C1 segment of cervical spinal cord (tissue), 14 donors: Measurements from ENCODE around the gene MACROH2A1.

Experiments used
- DNase-seq, 14 donors: peaks; one replicate each; lab custom pipeline; 2025; lab: John Stamatoyannopoulos, UW

MACROH2A1 gene

DNA sequence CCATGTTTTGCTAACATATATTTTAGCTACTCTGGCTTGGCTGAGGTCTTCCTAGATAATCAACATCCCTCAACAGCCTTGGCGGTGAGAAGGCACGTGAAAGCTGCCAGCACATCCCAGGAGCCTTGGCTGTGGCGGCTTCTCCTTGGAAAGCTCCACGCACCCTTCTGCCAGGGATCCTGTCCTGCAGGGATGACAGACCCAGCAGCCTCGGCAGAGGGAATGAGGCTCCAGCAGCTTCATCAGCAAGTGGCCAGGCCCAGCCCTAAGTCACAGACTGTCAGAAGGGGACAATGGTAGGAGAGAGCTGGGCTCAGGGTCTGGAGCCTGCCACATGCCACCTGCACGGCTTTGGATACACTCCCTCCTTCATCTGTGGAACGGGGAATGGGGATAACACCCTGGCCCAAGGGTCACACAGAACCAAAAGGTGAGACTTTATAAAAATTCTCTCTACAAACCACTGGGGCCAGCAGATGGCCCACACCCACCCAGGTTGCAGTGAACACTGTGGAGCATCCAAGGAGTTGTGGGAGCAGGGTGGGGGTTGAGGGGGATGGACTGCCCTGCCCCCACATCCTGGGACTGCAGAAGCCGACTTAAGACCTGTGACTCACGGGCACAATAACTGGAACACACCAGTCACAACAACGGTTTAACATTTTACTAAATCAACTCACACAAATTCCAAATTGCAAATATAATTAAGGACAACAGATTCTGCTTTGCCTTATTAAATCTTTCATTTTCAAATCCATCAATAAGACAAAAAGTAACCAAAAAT lies 65.1 kb downstream of the MACROH2A1 start:
- peak in 1 of 14 donors; percentile 73 for DNase-seq

DNA sequence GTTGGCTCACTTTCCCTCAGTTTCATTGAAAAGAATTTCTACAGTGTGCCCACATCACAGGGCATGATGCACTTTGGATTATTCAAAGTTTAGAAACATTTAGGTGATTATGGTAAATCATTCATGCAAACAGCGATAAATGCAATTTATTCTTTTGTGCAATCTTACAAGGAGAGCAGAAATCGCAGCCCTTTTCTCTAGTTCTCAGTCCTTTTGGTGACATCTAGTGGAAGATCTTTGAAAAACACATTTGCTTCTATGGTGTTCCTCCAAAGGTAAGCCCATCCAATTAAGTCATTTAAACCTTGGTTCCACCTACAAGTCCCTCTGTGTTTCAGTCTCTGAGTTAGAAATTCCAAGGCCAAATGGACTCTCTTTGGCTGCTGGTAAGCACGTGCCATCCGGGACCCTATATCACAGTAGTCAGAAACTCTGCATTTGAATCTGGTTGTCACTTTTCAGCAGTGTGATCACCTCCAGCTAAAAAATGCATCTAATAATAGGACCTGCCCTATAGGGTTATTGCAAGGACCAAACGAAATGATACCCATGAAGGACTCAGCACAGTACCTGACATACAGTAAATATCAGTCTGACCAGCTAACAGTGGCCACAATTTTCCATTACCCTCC lies 66.4 kb downstream of the MACROH2A1 start:
- DNase-seq = peak in 1 of 14 donors; percentile 4

- no peak for DNase-seq
These were observed 67.4 kb downstream of the MACROH2A1 start for GRCh38 chr5:135331612-135332011.

DNA sequence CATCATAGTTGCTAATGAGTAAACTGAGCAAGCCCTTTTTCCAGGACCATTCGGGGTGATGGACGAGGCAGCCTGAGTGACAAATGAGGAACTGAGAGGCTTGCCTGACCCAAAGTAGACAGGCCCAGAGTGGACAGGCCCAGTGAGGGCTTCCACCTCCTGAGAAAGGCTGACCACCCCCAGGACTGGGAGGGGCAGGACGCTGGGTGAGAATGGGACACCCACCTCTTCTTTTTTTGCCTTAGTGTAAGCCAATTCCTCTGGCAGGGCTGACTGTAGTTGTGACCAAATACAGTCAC lies 68.3 kb downstream of the MACROH2A1 start:
- DNase-seq = no peak

DNA sequence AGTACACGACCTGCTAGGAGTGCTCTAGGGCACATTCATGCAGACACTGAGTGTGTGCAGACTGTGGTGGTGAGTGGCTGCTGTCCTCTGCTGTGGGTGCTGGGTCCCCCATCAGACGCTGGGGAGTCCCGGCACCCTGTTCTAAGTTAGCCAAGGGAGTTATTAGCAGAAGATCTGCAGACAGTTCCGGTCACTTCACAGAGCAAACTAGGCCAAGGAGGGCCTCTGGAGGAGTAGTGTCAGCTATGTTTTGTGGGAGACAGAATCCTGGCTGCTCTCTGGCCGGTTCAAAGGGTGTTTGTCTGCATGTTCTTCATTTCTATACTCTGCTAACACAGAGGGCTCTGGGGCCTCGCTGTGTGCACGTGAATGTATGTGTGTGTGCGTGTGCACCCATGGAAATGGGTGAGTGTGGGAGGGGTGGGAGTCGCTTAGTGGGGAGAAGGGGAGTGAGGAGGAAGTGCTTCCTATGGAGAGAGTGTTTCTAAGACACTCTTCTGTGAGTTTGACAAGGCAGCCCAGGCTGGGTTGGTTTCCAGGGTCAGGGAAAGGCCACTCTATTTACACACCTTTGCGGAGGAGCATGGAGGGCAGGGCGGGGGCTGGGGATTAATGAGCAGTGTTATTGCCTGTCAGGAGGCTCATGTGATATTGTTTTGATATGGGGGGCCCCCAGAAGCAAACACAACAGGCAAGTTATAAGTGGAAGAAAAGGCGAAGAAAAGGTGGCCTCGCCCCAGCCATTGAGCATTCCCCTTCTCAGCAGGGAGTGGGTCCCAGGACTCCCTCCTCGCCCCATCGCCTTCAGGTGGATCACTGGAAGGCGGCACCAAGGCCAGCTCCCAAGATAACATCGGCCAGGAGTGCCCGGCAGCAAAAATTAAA lies 68.9 kb downstream of the MACROH2A1 start:
- no peak for DNase-seq

DNA sequence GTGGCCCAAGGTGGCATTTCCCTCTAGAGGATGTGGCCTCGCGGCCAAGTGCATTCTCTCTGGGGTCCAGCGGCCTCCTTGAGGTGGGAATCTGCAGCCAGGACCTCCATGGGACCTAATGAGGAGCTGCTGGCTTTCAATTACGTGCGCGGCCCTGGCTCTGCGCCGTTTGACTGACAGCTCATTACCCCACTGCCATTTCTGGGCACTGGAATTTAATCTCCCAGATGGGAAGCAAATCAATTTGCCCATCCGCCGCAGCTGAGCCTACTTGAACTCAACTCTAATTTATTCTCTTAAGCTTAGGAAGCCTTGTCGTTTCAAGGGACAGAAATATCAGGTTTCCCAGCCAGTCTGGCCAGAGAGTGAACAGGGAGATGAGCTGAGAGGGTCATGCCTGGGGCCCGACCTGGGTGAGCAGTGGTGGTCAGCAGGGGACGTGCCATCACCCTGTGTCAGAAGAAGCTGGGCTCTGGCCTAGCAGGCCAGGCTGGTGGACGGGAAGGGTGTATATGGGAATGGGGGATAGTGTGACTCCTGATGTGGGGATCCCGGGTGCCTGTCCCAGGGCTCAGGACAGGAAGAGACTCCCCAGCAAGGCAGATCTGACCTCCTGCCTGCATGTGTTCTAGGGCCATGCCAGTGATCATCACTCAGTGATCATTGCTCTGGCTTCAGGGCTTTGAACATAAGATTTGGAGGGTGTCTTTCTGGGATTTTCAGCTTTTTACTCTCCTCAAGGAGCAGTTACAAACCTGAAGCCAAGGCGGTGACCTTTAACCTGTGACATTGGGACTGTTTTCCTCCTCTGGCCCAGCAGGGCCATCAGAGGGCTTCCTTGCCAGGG lies 69.7 kb downstream of the MACROH2A1 start:
- DNase-seq = no peak

GRCh38 chr5:135328128-135328687 lies 70.8 kb downstream of the MACROH2A1 start:
- no peak for DNase-seq

DNA sequence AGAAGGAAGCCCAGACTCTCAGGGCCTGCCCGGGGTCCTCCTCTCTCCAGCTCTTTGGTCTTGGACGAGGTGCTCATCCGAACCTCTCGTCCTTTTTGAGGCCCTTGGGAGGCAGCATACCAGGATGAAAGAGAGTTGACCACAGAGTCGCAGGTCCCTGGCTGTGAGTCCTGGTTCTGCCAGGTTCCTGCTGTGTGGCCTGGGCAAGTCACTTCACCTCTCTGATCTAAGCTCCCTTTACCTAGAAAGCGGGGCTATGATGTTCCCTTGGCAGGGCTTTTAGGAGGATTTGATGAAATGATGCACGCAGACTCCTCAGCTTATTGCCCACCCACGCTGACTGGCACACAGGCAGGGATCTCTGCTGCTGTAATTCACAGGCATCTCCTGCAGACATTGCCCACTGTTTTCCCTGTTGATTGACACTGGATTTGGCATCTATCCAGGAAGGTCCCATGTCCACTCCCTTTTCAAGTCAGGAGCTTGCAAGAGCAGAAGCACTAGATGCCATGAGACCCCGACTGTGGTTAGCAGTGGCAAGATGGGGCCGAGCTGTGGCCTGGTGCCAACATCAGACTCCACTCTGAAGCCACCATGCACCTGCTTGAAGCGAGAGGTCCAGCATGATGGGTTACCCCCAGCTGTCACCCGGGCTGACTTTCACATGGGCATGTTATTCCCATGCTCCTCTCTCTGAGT lies 71.5 kb downstream of the MACROH2A1 start:
- no peak for DNase-seq

- no peak for DNase-seq
These were observed 72.5 kb downstream of the MACROH2A1 start for GRCh38 chr5:135326296-135327254.

DNA sequence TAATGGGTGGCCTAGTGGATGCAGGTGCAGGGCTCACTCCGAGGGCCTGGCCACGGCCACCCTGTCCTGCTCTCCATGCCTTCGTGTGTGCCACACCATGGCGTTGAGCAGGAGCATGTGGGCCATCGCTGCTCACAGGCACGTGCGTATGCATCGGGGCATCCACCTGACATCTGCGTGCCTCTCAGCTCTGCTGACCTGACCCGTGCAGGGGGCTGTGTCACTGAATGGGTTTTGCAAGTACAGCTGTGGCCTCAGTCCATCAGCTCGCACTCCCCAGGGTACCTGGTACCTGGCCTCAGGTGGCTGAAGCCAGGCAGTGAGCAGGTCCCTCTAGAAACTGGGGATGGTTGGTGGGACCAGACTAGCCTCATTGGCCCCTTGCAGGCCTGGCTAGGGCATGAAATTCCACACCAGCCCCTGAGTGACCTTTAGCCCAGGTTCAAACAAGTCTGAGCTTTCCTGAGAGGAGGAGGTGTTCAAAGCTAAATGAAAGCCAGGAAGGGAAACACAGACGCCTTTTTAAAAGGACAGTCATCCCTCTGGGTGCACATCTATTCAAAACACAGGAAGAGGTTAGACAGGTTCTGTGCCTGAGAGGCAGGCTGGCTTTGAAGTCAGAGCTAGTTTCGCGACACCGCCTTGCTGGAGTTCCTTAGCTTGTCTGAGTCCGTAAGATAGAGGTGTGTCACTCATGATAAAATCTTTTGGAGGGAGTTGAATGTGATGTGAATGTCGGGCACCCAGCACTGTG lies 74.0 kb downstream of the MACROH2A1 start:
- DNase-seq = no peak

DNA sequence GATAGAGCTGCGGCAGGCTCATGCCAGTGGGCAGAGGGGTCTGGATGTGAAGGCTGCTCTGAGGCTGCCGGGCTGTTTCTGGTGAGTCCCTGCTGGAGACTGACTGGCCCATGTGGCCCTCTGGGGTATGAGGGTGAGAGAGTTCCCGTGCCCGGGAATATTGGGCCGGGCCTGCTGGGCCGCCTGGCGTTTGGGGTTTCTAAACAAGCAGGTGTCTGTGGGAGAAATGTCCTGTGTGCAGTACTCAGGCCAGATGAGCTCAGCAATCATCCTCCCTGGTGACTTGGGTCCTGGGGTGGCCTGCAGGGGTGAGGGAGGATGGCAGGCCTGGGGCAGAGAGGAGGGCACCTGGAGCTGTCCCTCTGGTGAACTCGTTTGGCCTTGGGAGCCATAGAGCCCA lies 74.9 kb downstream of the MACROH2A1 start:
- DNase-seq = no peak

DNA sequence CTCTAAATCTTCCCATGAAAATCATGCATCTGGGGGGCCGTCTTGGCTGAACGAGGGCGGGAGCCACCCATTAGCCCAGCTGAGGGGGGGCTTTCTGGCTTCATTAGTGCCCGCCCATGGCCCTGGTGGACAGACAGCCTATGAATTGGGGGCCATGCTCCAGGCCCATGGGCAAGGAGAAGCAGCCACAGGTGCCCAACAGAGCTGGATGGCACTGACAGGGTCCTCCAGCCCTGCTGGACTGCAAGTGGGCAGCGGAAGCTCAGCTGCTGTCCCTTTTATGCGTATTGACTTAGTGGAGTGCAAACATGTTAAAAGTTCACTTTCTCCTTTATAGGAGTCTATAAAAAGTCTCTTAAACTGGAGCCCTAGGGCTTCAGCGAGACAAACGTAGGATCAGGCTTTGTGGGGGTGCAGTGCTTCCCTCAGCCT lies 75.3 kb downstream of the MACROH2A1 start:
- DNase-seq = no peak

DNA sequence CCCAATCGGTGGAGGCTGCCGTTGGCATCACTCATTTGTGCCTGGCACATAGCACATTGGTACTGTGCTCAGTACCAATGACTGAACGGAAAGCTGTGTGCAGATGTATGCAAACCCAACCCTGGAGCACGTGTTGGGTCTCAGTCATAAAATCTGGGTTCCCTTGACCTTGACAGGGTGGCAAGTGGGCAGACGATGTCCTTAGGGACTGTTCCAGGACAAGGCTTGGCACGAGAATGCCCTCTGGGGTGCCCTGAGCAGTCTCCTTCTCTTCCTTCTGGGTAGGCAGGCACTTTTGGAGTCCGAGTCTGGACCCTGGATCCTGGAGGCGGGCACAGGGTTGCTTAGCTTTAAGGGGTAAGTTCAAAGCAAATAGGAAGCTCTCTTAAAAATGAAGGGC lies 75.8 kb downstream of the MACROH2A1 start:
- no peak for DNase-seq

GRCh38 chr5:135322744-135323143 lies 76.3 kb downstream of the MACROH2A1 start:
- no peak for DNase-seq

- DNase-seq = no peak
These were observed 76.8 kb downstream of the MACROH2A1 start for GRCh38 chr5:135322271-135322670.

- DNase-seq = no peak
These were observed 78.1 kb downstream of the MACROH2A1 start for GRCh38 chr5:135320718-135321484.

GRCh38 chr5:135319928-135320606 lies 79.0 kb downstream of the MACROH2A1 start:
- DNase-seq = no peak
